Loucy (cell line): ENCODE measurements around the gene ZNF341.

ENCODE experiments used
- H2AFZ ChIP-seq: fragments of 200-600 bp; sonication (generic); 2 replicates; pipeline ENCODE4 v1.6.0; 2016; ENCODE audit warnings: antibody characterized with exemption, mild to moderate bottlenecking, low read length, moderate library complexity
- H3F3A ChIP-seq: fragments of 200-600 bp; 2 replicates; pipeline ENCODE4 v1.6.0; 2016; ENCODE audit warnings: antibody characterized with exemption, low read depth, mild to moderate bottlenecking
- H3K27me3 ChIP-seq: fragments of 200-600 bp; sonication (generic); 2 replicates; pipeline ENCODE4 v1.6.1; 2014; ENCODE audit warnings: low read length, mild to moderate bottlenecking; ENCODE audit not compliant: insufficient read depth, poor library complexity, severe bottlenecking
- H3K36me3 ChIP-seq: fragments of 200-600 bp; sonication (generic); 2 replicates; pipeline ENCODE4 v1.6.1; 2016; ENCODE audit warnings: low read length; ENCODE audit not compliant: insufficient read depth
- H3K4me1 ChIP-seq: fragments of 200-600 bp; sonication (generic); 2 replicates; pipeline ENCODE4 v1.5.1; 2014; ENCODE audit warnings: low read length, mild to moderate bottlenecking; ENCODE audit not compliant: insufficient read depth, poor library complexity, severe bottlenecking
- H3K4me2 ChIP-seq: fragments of 200-600 bp; sonication (generic); 2 replicates; pipeline ENCODE4 v1.6.0; 2014; ENCODE audit warnings: antibody characterized with exemption, low read length, low read depth, mild to moderate bottlenecking; ENCODE audit not compliant: poor library complexity, severe bottlenecking
- H3K4me3 ChIP-seq: fragments of 200-600 bp; sonication (generic); 2 replicates; pipeline ENCODE4 v1.5.1; 2014; ENCODE audit warnings: low read length, mild to moderate bottlenecking, mixed read lengths; ENCODE audit not compliant: poor library complexity, severe bottlenecking
- H3K79me2 ChIP-seq: fragments of 200-600 bp; sonication (generic); 2 replicates; pipeline ENCODE4 v1.6.1; 2014; ENCODE audit warnings: low read length; ENCODE audit not compliant: insufficient read depth
- H3K9ac ChIP-seq: fragments of 200-600 bp; sonication (generic); 2 replicates; pipeline ENCODE4 v1.6.0; 2014; ENCODE audit warnings: mild to moderate bottlenecking, low read depth, low read length, moderate library complexity; ENCODE audit not compliant: poor library complexity, severe bottlenecking
- H3K9me2 ChIP-seq: fragments of 200-600 bp; sonication (generic); replicated peaks from 2 replicates; pipeline ENCODE4 v1.6.1; 2016; ENCODE audit warnings: low read depth, low read length, mixed read lengths
- H3K9me3 ChIP-seq: fragments of 200-600 bp; sonication (generic); 2 replicates; pipeline ENCODE4 v1.6.1; 2014; ENCODE audit warnings: mild to moderate bottlenecking, antibody characterized with exemption, low read length, low read depth; ENCODE audit not compliant: insufficient read depth
- H4K20me1 ChIP-seq: fragments of 200-600 bp; sonication (generic); 2 replicates; pipeline ENCODE4 v1.6.0; 2014; ENCODE audit warnings: antibody characterized with exemption, low read length, mild to moderate bottlenecking; ENCODE audit not compliant: insufficient read depth, poor library complexity, severe bottlenecking
- EZH2phosphoT487 ChIP-seq: fragments of 200-600 bp; IDR thresholded peaks from 2 replicates; pipeline ENCODE4 v1.6.1; 2018; ENCODE audit warnings: antibody characterized with exemption, mild to moderate bottlenecking, moderate library complexity, borderline replicate concordance
- TF ChIP-seq, protein P1 (sequence below): fragments of 200-600 bp; sonication (generic); conservative IDR thresholded peaks from 2 replicates; pipeline ENCODE4 v1.5.1; 2014; ENCODE audit warnings: mild to moderate bottlenecking, antibody characterized with exemption, low read length

The ZNF341 gene

DNA sequence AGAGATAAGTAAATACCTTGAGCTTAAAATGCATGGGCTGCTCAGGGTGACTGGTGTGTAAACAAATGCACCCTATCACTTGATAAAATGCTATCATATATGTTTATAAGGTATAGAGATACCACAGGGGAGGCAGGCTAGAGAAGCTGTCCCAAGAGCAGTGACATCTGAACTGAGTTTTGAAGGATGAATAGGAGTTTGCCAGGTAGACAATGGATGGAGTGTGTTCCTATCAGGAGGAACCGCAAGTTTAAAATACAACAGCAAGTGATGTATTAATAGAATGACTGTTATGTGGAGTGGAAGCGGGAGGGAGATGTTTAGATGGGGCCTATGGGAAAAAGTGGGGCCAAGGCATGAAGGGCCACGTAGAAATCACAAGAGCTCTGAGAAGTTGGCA is 40.6 kb downstream of the ZNF341 start:
- H3K4me3 ChIP-seq = no peak overlapping the region
- H3K9ac ChIP-seq = no peak overlapping the region
- no peaks in the 10 kb centered on the region for H3K27me3 ChIP-seq
- no peaks in the 10 kb centered on the region for H3K9me2 ChIP-seq
- H3F3A ChIP-seq = no peaks in the 10 kb centered on the region
- H4K20me1 ChIP-seq = no peaks in the 10 kb centered on the region
- H3K36me3 ChIP-seq = no peaks in the 10 kb centered on the region
- no peaks in the 10 kb centered on the region for H3K9me3 ChIP-seq
- H3K4me1 ChIP-seq = no peaks in the 10 kb centered on the region
- TF ChIP-seq, protein P1, sequence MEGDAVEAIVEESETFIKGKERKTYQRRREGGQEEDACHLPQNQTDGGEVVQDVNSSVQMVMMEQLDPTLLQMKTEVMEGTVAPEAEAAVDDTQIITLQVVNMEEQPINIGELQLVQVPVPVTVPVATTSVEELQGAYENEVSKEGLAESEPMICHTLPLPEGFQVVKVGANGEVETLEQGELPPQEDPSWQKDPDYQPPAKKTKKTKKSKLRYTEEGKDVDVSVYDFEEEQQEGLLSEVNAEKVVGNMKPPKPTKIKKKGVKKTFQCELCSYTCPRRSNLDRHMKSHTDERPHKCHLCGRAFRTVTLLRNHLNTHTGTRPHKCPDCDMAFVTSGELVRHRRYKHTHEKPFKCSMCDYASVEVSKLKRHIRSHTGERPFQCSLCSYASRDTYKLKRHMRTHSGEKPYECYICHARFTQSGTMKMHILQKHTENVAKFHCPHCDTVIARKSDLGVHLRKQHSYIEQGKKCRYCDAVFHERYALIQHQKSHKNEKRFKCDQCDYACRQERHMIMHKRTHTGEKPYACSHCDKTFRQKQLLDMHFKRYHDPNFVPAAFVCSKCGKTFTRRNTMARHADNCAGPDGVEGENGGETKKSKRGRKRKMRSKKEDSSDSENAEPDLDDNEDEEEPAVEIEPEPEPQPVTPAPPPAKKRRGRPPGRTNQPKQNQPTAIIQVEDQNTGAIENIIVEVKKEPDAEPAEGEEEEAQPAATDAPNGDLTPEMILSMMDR = no peak
- TF ChIP-seq EZH2phosphoT487 = no peak
- H3K79me2 ChIP-seq = no peaks in the 10 kb centered on the region
- no peak overlapping the region for H2AFZ ChIP-seq
- H3K4me2 ChIP-seq = no peak overlapping the region

DNA sequence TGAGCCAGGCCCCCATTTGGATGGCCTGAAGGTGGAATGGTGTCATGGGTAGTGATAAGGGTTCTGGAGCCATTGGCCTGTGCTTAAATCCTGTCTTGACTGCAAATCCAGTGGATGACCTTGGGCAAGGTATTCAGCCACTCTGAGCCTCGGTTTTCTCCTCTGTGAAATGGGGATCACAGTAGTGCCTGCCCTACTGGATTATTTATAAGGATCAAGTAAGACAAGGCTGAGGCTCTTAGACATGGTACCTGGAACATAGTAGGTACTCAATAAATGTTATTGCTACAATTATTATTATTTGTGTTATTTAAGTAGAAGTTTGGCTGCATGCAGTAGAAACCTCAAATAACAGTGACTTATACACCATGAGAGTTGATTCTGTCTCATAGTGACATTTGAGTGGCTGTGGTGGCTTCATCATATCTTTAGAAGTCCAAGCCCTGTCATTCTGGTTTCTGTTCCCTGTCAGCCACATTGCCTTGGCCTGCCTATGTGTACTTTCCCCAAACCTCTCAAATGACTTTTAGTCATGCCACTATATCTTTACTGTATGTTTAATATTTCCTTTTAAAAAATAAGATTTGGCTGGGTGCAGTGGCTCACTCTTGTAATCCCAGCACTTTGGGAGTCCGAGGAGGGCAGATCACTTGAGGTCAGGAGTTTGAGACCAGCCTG is 41.8 kb downstream of the ZNF341 start:
- Histone ChIP-seq H3K36me3 (no peaks in the 10 kb centered on the region), H4K20me1 (no peaks in the 10 kb centered on the region), H3K4me3 (no peak overlapping the region), H3K9ac (no peak overlapping the region), H3K4me2 (no peak overlapping the region), H3K27me3 (no peaks in the 10 kb centered on the region), H3K9me2 (no peaks in the 10 kb centered on the region), H3K9me3 (no peaks in the 10 kb centered on the region), H3K79me2 (no peaks in the 10 kb centered on the region), H3F3A (no peaks in the 10 kb centered on the region), H2AFZ (no peak overlapping the region), H3K4me1 (no peaks in the 10 kb centered on the region)
- TF ChIP-seq EZH2phosphoT487 = no peak
- TF ChIP-seq, protein P1 = no peak

DNA sequence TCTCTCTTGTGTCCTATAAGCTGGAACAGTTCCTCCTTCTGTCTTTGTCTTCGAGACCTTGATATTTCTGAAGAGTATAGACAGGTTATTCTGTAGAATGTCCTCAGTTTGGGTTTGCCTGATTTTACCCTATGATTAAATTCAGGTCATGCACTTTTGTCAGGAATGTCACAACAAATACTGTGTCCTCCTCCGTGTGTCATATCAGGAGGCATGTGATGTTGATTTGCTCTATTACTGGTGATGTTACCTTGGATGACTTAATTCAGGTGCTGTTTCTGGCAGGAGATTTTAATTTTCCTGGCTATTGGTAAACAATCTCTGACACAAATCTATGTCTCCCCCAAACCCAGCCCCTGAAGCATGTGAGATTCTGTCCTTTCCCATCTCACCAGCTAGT is 46.0 kb downstream of the ZNF341 start:
- Histone ChIP-seq H3K9ac (no peak overlapping the region), H3K9me2 (no peaks in the 10 kb centered on the region), H3K4me3 (no peak overlapping the region), H3K36me3 (no peaks in the 10 kb centered on the region), H4K20me1 (no peaks in the 10 kb centered on the region), H3K9me3 (no peaks in the 10 kb centered on the region), H3K27me3 (no peaks in the 10 kb centered on the region), H3F3A (no peaks in the 10 kb centered on the region), H3K79me2 (no peaks in the 10 kb centered on the region), H3K4me1 (no peaks in the 10 kb centered on the region), H3K4me2 (no peak overlapping the region), H2AFZ (no peak overlapping the region)
- TF ChIP-seq EZH2phosphoT487 = no peak
- TF ChIP-seq, protein P1 = no peak
